Activated CD4-positive, alpha-beta T cell treated with anti-CD3 and anti-CD28 coated beads, Interleukin-2, Interleukin-4, amounts not matched to agents 100 ng/mL and 50 ng/mL, durations not matched to agents 16 hours and 8 hours (primary cell): Measurements from ENCODE around the gene MRPS12.
"Not testable (repeated sequence)": the region's sequence is repeated elsewhere in the genome, so short reads cannot be mapped to it uniquely, and the experiment has no call there.

Experiments
- DNase-seq: peaks from one replicate; pipeline ENCODE4 v3.0.0-alpha.2; 2020; ENCODE audit warnings: low spot score

The MRPS12 gene

GRCh38 chr19:38930776-38931520 is at the start of gene MRPS12:
Gene MRPS12, plus strand, starts transcription at chr19:38930944. Its CDS starts 351 bp downstream, at chr19:38931295.
- DNase-seq, result peak; percentile 100

GRCh38 chr19:38883286-38883685 is 47.5 kb upstream of the MRPS12 start:
- DNase-seq, result no peak

GRCh38 chr19:38884691-38885090 is 46.1 kb upstream of the MRPS12 start:
- not testable (repeated sequence) for DNase-seq

GRCh38 chr19:38888876-38889275 is 41.9 kb upstream of the MRPS12 start:
- DNase-seq, result no peak

- no peak for DNase-seq
These were observed 40.9 kb upstream of the MRPS12 start for GRCh38 chr19:38889803-38890202.

- DNase-seq, result no peak
These were observed 40.1 kb upstream of the MRPS12 start for GRCh38 chr19:38890686-38891085.

- DNase-seq, result no peak
These were observed 39.0 kb upstream of the MRPS12 start for GRCh38 chr19:38891771-38892170.

GRCh38 chr19:38892841-38893240 is 37.9 kb upstream of the MRPS12 start:
- DNase-seq, result no peak

- no peak for DNase-seq
These were observed 37.4 kb upstream of the MRPS12 start for GRCh38 chr19:38893341-38893771.

GRCh38 chr19:38894968-38895367 is 35.8 kb upstream of the MRPS12 start:
- no peak for DNase-seq

- no peak for DNase-seq
These were observed 31.8 kb upstream of the MRPS12 start for GRCh38 chr19:38898788-38899446.

GRCh38 chr19:38899447-38900201 is 31.1 kb upstream of the MRPS12 start, which contains the start of the genes NFKBIB and SIRT2:
Gene NFKBIB, plus strand, starts transcription at chr19:38899969. Its CDS starts 64 bp downstream, at chr19:38900033.
Gene SIRT2, minus strand, starts transcription at chr19:38899618. Its CDS starts 97 bp downstream, at chr19:38899521.
- DNase-seq, result peak; percentile 100

GRCh38 chr19:38900202-38900629 is 30.5 kb upstream of the MRPS12 start:
- no peak for DNase-seq

GRCh38 chr19:38900743-38901190 is 30.0 kb upstream of the MRPS12 start:
- no peak for DNase-seq

GRCh38 chr19:38901683-38902082 is 29.1 kb upstream of the MRPS12 start:
- no peak for DNase-seq

GRCh38 chr19:38904581-38905539 is 25.9 kb upstream of the MRPS12 start:
- no peak for DNase-seq

GRCh38 chr19:38905620-38906019 is 25.1 kb upstream of the MRPS12 start:
- DNase-seq, result no peak

- DNase-seq, result no peak
These were observed 23.5 kb upstream of the MRPS12 start for GRCh38 chr19:38907227-38907626.

GRCh38 chr19:38907670-38908069 is 23.1 kb upstream of the MRPS12 start:
- DNase-seq, result no peak

- no peak for DNase-seq
These were observed 21.8 kb upstream of the MRPS12 start for GRCh38 chr19:38908911-38909310.

- DNase-seq, result no peak
These were observed 20.3 kb upstream of the MRPS12 start for GRCh38 chr19:38910488-38910887.
